Vagina (tissue), 2 donors: ENCODE data around the gene SCFD2.

Experiments used
- POLR2AphosphoS5 ChIP-seq, 2 donors: sonication (generic); formaldehyde crosslinking; IDR thresholded peaks; one replicate each; pipeline ENCODE4 v1.9.0; 2017; ENCODE audit warnings: antibody characterized with exemption in 2 of 2, mild to moderate bottlenecking in 2 of 2, low read depth in 1 of 2; ENCODE audit not compliant: insufficient read depth in 1 of 2
- TF ChIP-seq, protein P1 (sequence below), 3 experiments: fragments of 450-650 bp in 2 of 3; fragments of 200-600 bp in 1 of 3; sonication (generic) in 1 of 3; IDR thresholded peaks; one replicate each; pipeline ENCODE4 v1.5.1; 2017 to 2019; ENCODE audit warnings: antibody characterized with exemption in 3 of 3, mild to moderate bottlenecking in 2 of 3, moderate library complexity in 2 of 3

DNA sequence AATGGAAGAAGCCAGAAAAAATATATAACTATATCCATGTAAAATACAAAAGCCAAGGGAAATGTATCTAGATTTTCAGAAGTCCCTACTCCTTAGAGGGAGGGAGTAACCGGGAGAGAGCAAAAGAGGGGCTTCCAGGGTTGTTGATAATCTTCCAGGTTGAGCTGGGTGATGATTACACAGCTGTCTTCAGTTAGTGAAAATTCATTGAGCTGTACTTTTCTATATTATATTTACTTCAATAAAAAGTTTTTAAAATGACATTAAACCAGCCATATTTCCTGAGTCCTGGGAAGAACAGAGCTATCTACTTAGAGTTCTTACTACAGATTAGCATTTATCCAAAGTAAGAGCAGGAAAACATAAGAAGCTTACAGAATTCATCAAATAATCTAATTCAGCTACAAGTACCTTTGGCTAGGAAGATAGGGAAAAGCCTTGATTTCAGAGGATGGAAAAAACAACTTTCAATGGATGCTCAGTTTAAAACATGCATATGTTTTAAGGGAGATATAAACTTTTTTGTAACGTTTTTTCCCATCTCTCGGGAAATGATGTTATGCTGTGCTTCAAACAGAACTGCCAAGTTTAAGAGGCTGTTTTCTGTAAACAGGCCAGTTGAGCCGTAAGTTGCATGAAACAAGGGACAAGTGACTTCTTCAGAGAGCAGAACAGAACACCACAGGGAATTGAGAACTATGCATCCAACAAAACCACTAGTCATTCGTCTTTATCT is 204.6 kb downstream of the SCFD2 start:
- TF ChIP-seq, protein P1, sequence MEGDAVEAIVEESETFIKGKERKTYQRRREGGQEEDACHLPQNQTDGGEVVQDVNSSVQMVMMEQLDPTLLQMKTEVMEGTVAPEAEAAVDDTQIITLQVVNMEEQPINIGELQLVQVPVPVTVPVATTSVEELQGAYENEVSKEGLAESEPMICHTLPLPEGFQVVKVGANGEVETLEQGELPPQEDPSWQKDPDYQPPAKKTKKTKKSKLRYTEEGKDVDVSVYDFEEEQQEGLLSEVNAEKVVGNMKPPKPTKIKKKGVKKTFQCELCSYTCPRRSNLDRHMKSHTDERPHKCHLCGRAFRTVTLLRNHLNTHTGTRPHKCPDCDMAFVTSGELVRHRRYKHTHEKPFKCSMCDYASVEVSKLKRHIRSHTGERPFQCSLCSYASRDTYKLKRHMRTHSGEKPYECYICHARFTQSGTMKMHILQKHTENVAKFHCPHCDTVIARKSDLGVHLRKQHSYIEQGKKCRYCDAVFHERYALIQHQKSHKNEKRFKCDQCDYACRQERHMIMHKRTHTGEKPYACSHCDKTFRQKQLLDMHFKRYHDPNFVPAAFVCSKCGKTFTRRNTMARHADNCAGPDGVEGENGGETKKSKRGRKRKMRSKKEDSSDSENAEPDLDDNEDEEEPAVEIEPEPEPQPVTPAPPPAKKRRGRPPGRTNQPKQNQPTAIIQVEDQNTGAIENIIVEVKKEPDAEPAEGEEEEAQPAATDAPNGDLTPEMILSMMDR (IDR thresholded peaks at IDR 0.05) = no peak
- no peak for TF ChIP-seq POLR2AphosphoS5 (IDR thresholded peaks at IDR 0.05; ENCODE audit: insufficient read depth in 1 of 2, low read depth in 1 of 2)
